ENCODE data around the gene NUBP2.

Gene NUBP2

DNA sequence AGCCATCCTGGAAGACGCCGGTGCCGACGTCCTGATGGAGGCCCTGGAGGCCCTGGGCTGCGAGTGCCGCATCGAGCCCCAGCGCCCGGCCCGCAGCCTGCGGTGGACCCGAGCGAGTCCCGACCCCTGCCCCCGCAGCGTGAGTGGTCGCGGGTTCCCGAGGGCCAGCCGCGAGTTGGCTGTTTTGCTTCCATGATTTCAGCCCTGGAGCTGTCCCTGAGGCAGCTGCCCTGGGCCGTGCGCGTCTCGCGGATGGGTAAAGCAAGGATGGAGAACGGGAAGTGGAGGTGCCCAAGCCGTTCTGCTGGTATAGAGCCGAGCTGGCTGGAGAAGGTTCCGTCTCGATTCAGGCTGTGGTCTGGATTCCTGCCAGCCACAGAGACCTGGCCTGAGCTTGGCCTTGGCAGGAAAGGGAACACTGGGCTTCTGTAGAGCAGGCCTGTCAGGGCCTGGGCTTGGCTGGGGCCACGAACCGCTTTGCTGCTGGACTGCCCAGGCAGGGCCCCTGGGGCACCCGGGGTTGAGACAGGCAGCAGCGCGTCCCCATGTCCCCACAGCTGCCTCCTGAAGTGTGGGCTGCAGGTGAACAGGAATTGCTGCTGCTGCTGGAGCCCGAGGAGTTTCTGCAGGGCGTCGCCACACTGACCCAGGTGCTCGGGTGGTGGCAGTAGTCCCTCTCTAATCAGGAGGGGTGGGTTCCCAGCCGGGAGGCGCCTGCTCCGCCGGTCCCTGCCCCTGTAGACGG is 8.9 kb upstream of the NUBP2 start:
- Mint-ChIP-seq H3K4me3 (peak overlapping the region; percentile 96), H3K4me1 (peaks cover 16% of the 10 kb centered on the region), H3K9me3 (no peaks in the 10 kb centered on the region), H3K27ac (peak overlapping the region; percentile 93), H3K36me3 (peaks cover 47% of the 10 kb centered on the region)
- ATAC-seq, result peak; percentile 4
- no peak for DNase-seq (ENCODE audit: low spot score in 2 of 2)

DNA sequence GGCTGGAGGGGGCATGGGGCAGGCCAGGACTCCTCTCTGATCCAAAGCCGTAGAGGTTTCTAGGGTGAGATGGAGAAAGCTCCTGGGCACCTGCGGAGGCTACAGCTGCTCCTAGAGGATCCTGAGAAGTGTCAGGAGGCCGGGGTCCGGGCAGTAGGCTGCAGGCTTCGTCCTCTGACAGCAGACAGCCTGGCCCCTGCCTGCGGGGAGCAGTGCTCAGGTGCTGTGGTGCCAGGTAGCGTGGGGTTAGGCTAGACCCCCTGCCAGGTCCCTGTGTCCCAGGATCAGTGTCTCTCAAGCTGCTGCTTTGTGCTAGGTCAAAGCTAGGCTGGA is 8.3 kb upstream of the NUBP2 start:
- DNase-seq (ENCODE audit: low spot score in 2 of 2) (no peak), ATAC-seq (no peak)
- Mint-ChIP-seq H3K9me3 (no peaks in the 10 kb centered on the region), H3K4me3 (peak overlapping the region; percentile 96), H3K4me1 (peaks cover 21% of the 10 kb centered on the region), H3K36me3 (peaks cover 46% of the 10 kb centered on the region), H3K27ac (no peak overlapping the region)

DNA sequence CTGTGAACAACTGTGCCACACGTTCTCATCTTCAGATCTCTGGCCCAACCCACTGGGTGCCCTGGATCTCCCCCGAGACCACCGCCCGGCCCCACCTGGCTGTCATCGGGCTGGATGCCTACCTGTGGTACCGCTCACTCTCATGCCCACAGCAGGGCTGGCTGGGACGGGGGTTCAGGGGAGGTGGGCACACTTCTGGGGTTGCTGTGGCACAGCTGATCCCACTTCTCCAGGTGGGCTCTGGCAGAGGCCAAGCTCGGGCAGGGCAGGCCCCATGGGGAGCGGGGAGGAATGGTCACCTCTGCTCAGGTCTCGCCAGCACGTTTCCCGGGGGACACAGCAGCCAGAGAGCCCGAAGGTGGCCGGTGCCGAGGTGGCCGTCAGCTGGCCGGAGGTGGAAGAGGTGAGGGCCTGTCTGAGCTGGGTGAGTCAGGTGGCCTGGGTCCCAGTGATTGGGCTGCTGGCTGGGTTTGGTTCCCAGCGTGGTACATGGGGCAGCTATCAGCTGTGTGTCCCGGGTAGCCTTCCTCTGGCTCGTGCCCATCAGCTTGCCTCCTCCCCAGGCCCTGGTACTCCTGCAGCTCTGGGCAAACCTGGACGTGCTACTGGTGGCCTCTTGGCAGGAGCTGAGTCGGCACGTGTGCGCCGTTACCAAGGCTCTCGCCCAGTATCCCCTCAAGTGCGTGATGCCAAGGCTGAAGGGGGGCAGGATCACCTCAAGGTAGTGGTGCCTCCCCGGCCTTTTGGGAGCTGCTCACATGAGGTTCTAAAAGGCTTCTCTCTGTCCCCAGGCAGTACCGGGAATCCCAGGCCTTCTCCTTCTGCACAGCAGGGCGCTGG is 7.5 kb upstream of the NUBP2 start:
- Mint-ChIP-seq H3K36me3 (peaks cover 40% of the 10 kb centered on the region), H3K4me3 (peak overlapping the region; percentile 96), H3K9me3 (no peaks in the 10 kb centered on the region), H3K4me1 (peaks cover 18% of the 10 kb centered on the region), H3K27ac (peak overlapping the region; percentile 43)
- ATAC-seq (no peak), DNase-seq (ENCODE audit: low spot score in 2 of 2) (no peak)

DNA sequence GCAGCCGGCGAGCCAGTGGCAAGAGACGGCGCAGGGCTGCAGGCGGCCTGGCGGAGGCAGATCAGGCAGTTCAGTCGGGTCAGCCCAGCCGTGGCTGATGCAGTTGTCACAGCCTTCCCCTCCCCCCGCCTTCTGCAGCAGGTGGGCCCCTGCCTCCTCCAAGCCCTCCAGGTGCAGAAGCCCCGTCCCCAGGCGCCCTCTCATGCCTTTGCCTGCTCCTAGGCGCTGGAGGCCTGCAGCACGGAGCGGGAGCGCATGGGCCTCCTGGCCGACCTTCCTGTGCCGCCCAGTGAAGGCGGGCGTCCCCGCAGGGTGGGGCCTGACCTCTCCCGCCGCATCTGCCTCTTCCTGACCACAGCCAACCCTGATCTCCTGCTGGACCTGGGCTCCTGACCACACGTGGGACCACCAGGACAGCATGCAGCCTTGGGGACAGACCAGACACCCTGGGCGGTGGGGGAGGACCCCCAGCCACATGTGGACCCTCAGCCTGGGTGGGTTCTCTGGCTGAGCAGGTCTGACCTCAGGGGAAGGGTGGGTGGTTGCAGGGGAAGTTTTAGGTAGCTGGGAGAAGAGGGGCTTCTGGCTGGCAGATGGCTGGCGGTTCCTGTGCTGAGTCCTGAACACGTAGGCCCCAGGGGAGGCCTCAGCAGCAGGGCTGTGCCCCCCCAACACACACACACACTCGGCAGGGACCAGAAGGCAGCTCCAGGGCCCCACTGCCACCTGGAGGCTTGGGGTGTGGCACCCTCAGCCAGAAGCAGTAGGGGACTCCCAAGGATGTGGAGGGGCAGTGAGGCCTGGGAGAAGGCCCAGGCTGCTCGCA is 6.7 kb upstream of the NUBP2 start:
- H3K27ac Mint-ChIP-seq, result no peak overlapping the region
- DNase-seq (ENCODE audit: low spot score in 2 of 2), result no peak

DNA sequence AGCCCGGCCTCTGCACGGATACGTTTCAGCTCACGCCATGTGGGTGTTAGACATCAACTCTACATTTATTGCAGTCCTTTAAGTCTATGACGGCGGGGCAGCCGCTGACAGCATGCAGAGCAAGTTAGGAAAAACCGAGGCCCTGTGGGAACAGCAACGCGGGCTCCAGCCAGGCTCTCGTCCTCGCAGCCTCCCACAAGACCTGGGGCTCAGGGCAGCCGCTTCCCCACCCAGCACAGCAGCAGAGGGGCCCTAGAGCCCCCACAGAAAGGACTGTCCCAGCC is 6.1 kb upstream of the NUBP2 start:
- H3K4me1 Mint-ChIP-seq, result peaks cover 22% of the 10 kb centered on the region
- H3K27ac Mint-ChIP-seq, result no peak overlapping the region
- DNase-seq (ENCODE audit: low spot score in 2 of 2) (no peak), ATAC-seq (no peak)
- no peak overlapping the region for H3K4me3 Mint-ChIP-seq
- no peaks in the 10 kb centered on the region for H3K9me3 Mint-ChIP-seq
- H3K36me3 Mint-ChIP-seq, result peaks cover 45% of the 10 kb centered on the region

More for the DNA sequence above, 6.7 kb upstream of the NUBP2 start:
- Mint-ChIP-seq H3K4me1 (peaks cover 16% of the 10 kb centered on the region), H3K36me3 (peaks cover 41% of the 10 kb centered on the region), H3K4me3 (peak overlapping the region; percentile 96), H3K9me3 (no peaks in the 10 kb centered on the region)
- ATAC-seq, result no peak

DNA sequence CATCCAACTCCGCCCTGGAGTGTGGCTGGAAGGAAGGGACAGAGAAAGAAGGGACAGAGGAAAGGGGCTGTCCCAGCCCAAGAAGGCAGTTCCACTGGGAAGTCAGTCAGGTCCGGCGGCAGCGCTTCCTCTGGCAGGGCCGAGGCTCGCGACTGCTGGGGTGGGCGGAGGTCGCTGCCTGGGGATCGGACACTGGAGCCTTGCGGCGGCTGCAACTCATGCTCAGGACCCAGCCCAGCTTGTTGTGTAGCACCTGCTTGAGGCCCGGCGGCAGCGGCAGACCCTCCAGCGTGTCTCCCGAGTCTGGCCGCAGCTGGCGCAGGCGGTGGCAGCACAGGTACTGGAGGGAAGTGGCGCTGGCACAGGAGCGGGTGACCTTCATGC is 5.8 kb upstream of the NUBP2 start:
- Mint-ChIP-seq H3K4me3 (no peak overlapping the region), H3K4me1 (peaks cover 21% of the 10 kb centered on the region), H3K27ac (no peak overlapping the region), H3K9me3 (no peaks in the 10 kb centered on the region), H3K36me3 (peaks cover 45% of the 10 kb centered on the region)
- no peak for DNase-seq (ENCODE audit: low spot score in 2 of 2)
- ATAC-seq, result no peak

DNA sequence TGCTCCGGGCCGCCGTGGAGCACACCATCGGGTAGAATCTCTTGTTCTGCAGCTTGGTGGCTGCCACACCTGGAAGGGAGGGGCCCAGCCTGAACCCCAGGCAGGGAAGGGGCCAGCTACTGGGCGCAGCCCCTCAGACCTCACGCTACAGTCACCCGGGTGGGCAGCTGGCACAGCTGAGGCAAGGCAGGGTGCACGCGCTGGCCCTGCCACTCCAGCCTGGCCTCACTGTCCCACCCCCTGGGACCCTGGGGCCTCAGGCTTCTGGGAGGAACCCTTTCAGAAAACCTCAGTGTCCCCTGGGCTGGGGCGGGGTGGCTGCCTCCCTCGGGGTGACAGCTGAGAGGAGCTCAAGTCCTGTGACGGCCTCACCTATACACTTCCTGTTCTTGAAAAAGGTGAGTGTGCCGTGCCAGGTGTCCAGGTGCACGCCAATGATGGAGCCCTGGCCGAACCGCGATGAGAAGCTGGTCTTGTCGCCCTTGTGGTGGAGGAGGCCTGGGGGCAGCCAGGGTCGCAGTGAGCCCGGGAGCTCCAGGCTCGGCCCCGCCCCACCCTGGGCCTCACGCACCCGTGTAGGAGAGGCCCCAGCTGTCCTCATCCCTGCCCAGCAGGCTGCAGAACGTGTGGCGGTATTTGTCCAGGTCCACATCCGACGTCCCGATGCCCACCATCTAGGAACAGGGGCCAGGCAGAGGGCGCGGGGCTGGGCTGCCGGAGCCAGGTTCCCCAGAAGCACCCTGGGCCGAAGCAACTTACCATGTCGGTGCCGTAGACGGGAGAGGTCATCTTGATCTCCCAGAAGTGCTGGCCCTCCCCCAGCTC is 5.2 kb upstream of the NUBP2 start:
- no peak for ATAC-seq
- no peak for DNase-seq (ENCODE audit: low spot score in 2 of 2)
- H3K4me3 Mint-ChIP-seq, result no peak overlapping the region
- H3K4me1 Mint-ChIP-seq, result peaks cover 17% of the 10 kb centered on the region
- no peak overlapping the region for H3K27ac Mint-ChIP-seq
- no peaks in the 10 kb centered on the region for H3K9me3 Mint-ChIP-seq
- peaks cover 45% of the 10 kb centered on the region for H3K36me3 Mint-ChIP-seq

DNA sequence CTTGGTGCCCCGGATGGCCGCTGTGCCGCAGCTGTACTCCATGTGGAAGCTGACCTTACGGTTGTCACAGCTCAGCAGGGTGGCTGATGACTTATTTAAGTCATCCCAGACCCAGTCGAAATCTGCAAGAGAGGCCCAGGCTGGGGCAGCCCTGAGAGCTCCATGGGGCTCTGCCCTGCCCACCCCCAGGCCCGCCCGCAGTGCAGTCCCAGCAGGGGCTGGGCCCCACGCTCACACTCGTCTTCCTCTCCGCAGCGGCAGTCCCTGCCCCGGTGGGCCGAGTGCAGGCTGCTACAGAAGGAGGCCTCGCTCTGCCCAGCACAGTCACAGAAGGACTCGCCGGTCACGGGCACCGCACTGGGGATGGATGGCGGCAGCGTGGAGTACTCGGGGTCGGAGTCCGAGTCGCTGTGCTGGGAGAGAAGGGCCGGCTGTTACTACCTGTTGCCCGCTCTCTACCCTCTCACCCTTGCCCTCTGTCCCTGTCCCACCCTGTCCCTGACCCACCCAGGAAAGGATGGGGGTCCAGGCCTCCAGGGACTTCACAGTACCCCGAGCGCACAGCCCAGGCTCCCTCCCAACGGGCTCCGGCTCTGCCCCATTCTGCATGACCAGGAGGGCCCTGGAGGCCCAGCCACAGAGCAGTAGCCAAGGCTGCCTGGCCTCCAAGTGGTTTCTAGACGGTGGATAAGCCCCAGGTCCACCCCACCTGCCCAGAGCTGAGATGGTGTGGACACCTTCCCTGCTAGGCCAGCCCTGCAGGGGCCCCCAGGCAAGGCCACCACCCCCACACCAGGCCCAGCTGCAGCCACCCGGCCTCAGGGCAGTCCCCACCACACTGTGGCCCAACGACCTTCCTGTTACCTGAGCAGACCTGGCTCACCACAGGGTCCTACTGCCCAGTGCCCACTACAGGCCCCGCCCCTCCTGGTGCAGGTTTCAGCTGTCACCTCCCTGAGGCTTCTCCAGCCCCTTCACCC is 4.3 kb upstream of the NUBP2 start:
- Mint-ChIP-seq H3K36me3 (peaks cover 41% of the 10 kb centered on the region), H3K9me3 (no peaks in the 10 kb centered on the region), H3K4me3 (no peak overlapping the region), H3K27ac (peak overlapping the region; percentile 23), H3K4me1 (peaks cover 17% of the 10 kb centered on the region)
- ATAC-seq (no peak), DNase-seq (ENCODE audit: low spot score in 2 of 2) (no peak)

DNA sequence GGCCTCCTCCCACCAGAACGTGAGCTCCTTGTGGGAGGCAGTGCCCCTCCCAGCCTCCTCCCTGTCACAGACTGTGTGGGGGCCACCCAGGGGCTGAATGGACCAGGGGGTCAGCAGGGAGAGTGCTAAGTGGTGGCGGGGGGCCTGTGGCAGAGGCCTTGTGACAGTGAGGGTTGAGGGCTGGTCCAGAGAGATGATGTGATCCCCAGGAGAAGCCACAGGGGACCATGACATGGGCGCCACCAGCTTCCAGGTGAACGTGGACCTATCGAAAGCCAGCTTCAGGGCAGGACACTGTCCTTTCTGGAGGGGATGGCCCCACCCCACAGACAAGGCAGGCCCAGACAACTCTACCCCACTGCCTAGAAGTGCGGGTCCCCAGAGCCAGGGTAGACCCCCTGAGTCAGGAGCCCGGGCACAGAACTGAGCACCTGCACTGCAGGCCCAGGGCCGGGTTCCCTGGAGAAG is 3.5 kb upstream of the NUBP2 start:
- ATAC-seq (no peak), DNase-seq (ENCODE audit: low spot score in 2 of 2) (no peak)
- Mint-ChIP-seq H3K9me3 (no peaks in the 10 kb centered on the region), H3K27ac (peak overlapping the region; percentile 23), H3K36me3 (peaks cover 41% of the 10 kb centered on the region), H3K4me3 (no peak overlapping the region), H3K4me1 (peaks cover 17% of the 10 kb centered on the region)

DNA sequence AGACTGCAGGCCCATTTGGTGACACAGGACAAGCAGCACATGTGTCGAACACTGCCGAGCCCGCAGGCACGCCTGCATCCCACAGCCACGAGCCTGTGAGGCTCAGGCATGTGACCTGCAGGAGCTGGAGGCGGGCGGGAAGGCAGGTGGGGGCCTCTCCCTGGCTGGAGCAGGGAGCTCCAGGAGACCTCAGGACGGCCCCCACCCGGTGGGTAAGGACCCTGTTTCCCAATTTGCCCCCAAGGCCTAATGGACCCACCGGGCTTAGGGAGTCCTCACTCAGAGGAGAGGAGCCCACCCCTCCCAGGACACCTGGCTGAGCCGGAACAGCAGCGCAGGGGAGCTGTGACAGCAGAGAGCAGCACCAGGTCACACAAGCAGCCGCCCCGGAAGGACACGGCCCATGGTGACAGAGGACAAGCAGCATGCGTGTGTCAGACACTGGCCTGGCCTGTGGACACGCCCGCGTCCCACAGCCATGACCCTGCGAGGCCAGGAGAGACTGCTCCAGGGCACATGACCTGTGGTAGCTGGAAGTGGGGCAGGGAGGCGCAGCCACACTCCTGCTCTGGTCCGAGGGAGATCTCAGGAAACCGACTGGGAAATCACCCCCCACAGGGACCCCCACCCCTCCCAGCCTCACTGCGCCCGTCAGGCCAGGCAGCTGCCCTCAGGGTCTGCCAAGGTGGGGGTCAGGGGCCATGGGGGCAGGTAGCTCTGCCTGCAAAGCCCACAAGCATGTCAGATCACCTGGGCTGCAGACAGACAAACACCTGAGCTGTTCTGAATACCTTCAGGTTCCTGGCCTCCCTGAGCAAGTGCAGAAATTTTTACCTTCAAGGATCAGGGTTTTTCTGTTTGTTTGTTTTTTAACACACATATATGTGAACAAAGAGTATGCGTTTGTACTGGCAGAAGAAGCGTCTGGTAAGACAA is 2.8 kb upstream of the NUBP2 start:
- H3K36me3 Mint-ChIP-seq, result peaks cover 44% of the 10 kb centered on the region
- H3K4me1 Mint-ChIP-seq, result peaks cover 19% of the 10 kb centered on the region
- no peaks in the 10 kb centered on the region for H3K9me3 Mint-ChIP-seq
- peak overlapping the region; percentile 23 for H3K27ac Mint-ChIP-seq
- ATAC-seq (no peak), DNase-seq (ENCODE audit: low spot score in 2 of 2) (no peak)
- peak overlapping the region; percentile 79 for H3K4me3 Mint-ChIP-seq

DNA sequence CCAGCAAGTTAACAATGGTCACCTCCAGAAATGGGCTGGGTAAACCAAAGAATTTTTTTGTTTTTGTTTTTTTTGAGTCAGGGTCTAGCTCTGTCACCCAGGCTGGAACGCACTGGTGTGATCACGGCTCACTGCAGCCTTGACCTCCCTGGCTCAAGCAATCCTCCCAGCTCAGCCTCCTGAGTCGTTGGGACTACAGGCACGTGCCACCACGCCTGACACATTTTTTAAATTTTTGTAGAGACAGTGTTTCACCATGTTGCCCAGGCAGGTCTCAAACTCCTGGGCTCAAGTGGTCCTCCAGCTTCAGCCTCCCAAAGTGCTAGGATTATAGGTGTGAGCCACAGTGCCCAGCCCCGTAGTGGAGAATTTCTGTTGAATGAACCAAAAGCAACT is 2.1 kb upstream of the NUBP2 start:
- no peak for DNase-seq (ENCODE audit: low spot score in 2 of 2)
- H3K4me1 Mint-ChIP-seq, result peaks cover 25% of the 10 kb centered on the region
- no peak overlapping the region for H3K27ac Mint-ChIP-seq
- ATAC-seq, result no peak
- no peaks in the 10 kb centered on the region for H3K9me3 Mint-ChIP-seq
- H3K36me3 Mint-ChIP-seq, result peaks cover 50% of the 10 kb centered on the region
- H3K4me3 Mint-ChIP-seq, result peak overlapping the region; percentile 79

DNA sequence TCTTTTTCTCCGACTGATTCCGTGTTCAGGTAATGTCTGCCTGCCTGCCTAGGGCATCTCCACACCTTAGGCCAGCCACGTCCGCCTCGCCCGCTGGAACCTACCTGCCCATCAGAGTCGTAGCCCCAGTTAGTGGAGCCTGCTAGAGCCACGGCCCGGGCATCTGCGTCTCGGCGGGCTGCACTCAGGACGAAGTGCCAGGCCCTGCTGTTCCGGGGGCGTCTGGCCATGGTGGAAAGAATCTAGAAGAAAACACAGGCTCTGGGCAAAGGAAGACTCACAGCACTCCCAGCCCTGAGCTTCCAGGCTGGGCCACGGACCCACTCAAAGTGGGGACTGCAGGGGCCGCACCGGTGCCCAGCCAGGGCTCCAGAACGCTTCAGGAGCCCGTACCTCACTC is 1.5 kb upstream of the NUBP2 start:
- Mint-ChIP-seq H3K36me3 (peaks cover 50% of the 10 kb centered on the region), H3K4me3 (peak overlapping the region; percentile 79), H3K27ac (peak overlapping the region; percentile 90), H3K9me3 (no peaks in the 10 kb centered on the region), H3K4me1 (peaks cover 25% of the 10 kb centered on the region)
- no peak for ATAC-seq
- DNase-seq (ENCODE audit: low spot score in 2 of 2), result no peak

DNA sequence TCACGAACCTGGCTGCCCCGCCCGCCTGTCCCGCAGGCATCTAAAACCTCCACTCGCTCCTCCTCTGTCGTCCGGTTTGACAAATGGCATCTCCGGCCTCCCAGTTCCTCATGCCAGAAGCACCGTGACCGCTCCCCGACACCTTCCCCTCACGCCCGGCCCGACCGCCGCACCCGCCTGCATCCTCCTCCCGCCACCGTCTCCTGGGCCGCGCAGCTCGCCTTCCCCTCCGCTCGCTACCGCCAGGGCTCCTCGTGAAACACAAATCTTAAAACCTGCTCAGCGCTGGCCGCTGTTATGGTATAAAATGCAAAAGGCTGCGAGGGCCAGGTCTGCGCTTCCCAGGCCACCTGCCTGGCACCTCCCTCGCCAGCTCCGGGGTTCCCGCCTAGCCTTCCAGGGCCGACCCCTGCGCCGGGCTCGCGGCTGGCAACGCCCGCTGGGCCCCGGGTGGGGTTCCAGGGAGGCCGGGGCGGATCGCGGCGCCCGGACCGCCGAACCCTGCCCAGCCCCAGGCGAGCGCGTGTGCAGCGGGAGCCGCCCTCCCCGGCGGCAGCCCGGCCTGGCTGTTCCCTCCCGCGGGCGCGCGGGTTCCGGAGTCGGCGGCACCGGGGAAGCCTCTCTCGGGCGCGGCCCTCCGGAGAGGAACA is 877 bp upstream of the NUBP2 start:
- DNase-seq (ENCODE audit: low spot score in 2 of 2) (no peak), ATAC-seq (peak; percentile 1)
- peak overlapping the region; percentile 79 for H3K4me3 Mint-ChIP-seq
- H3K9me3 Mint-ChIP-seq, result no peaks in the 10 kb centered on the region
- H3K4me1 Mint-ChIP-seq, result peaks cover 25% of the 10 kb centered on the region
- H3K36me3 Mint-ChIP-seq, result peaks cover 45% of the 10 kb centered on the region
- H3K27ac Mint-ChIP-seq, result peak overlapping the region; percentile 90

Data from stimulated activated effector memory CD8-positive, alpha-beta T cell treated with anti-CD3 and anti-CD28 coated beads, Interleukin-12 subunit alpha, Interleukin-12 subunit beta, amount 100 ng/mL, for 72 hours (primary cell).